Smooth muscle cell of the brain vasculature (primary cell): ENCODE results near the gene MARK3.

Experiments used
- DNase-seq: peaks from one replicate; pipeline ENCODE4 v3.0.0-alpha.2; 2012; ENCODE audit warnings: low read depth, low spot score

MARK3 gene

DNA sequence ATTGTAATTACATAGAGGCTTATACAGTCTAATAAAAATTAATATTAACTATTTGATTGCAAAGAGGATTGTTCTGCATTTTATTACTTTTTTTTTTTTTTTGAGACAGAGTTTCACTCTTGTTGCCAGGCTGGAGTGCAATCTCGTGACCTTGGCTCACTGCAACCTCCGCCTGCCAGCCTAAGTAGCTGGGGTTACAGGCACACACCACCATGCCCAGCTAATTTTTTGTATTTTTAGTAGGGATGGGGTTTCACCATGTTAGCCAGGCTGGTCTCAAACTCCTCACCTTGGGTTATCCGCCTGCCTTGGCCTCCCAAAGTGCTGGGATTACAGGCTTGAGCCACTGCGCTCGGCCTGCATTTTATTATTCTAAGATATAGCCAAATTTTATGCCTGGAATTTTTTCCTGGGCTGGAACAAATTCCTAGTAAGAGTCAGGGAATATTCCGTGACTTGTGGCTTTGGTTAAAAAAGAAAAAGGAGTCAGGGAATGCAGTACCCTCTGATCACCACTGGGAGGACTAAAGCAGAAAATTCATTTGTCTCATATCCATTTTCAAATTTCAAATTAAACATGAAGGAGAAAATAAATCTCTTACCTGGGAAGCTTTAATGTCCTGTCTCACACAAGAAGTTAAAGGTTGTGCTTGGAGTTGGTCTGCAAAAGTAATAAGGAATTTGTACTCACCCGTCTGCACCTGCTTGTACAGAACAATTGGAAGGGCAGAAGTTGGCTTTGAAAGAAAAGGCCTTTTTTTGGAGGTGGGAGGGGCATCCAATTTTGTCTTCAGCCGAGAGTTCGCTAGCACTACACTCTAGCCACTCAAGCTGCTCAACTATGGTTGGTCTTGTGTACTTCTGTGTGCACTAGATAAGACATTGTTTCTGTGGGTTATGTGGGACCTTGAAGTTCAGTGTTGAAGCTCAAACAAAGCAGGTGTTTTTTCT, 8.7 kb downstream of the MARK3 start:
- no peak for DNase-seq

DNA sequence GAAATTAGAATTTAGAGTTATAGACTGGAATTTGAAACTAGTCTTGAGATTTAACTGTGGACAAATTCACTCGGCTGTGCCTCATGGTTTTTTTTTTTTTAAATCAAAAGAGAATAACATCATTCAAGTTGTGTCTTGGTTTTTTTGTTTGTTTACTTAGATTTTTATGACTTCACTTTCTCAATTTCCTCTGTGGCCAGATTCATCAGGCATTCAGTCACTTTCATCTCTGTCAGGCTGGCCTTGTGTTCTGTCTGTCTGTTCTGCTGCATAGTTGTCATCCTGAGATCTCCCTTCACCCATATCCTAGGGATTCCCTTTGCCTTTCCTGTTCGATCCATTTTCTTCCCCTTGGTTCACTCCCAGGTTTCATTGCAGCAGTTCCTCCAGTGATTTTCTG, 10.0 kb downstream of the MARK3 start:
- DNase-seq, result no peak

DNA sequence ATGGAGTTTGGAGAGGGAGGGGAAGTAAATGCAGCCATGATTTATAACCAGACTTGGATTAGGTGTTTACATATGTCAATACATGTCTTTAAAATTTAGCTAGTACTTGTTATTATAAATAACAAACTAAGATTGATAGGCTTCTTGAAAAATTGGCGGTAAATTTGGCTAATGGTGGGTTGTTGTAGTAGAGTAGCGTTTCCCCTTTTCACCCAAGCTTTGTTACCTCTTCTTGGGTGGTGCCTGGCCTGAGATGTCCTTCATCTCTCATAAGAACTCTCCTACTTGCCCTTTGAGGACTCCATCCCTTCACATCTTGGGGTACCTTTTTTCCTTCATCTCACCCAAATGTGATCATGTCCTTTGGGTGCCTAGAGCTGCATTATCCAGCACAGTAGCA, 11.2 kb downstream of the MARK3 start:
- DNase-seq, result no peak

DNA sequence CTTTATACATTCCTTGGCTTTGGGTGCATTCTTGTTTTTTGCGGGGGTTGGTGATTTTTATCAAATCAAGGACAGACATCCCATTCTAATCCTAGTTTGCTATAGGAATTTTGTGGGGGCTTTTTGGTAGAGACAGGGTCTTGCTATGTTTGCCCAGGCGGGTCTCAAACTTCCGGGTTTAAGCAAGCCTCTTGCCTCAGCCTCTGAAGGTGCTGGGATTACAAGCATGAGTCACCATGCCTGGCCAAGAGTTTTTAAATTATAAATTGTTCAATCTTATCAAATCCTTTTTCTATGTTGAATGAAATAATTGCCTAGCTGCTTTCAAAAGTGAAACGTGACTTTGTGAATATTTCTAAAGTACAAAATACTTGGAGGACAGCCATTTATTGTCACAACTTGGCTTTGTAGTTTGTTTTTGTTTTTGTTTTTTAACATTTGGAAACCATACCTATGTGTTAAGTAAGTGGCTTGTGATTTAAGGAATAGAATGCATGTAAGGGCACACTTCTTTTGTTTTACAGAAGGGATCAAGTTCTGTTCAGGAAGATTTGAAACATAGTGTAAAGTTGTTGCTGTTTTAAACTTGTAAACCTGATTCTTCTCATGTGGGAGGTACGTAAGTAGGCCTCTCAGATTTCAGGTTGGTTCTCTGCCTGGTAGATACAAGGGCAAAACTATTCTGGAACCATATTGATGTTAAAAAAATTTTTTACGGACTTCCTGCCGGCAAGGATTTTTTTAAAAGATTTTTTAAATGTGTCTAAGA, 13.4 kb downstream of the MARK3 start:
- no peak for DNase-seq

DNA sequence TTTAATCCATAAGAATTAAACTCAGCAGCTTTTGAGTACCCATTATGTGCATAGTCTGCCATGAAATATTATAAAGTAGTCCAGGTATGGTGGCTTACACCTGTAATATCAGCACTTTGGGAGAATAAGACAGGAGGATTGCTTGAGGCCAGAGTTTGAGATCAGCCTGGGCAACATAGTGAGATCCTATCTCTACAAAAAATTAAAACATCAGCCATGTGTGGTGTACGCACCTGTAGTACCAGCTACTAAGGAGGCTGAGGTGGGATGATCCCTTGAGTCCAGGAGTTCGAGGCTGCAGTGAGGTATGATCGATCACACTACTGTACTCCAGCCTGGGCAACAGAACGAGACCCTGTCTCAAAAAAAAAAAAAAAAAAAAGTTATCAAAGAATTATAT, 15.3 kb downstream of the MARK3 start:
- DNase-seq, result no peak

DNA sequence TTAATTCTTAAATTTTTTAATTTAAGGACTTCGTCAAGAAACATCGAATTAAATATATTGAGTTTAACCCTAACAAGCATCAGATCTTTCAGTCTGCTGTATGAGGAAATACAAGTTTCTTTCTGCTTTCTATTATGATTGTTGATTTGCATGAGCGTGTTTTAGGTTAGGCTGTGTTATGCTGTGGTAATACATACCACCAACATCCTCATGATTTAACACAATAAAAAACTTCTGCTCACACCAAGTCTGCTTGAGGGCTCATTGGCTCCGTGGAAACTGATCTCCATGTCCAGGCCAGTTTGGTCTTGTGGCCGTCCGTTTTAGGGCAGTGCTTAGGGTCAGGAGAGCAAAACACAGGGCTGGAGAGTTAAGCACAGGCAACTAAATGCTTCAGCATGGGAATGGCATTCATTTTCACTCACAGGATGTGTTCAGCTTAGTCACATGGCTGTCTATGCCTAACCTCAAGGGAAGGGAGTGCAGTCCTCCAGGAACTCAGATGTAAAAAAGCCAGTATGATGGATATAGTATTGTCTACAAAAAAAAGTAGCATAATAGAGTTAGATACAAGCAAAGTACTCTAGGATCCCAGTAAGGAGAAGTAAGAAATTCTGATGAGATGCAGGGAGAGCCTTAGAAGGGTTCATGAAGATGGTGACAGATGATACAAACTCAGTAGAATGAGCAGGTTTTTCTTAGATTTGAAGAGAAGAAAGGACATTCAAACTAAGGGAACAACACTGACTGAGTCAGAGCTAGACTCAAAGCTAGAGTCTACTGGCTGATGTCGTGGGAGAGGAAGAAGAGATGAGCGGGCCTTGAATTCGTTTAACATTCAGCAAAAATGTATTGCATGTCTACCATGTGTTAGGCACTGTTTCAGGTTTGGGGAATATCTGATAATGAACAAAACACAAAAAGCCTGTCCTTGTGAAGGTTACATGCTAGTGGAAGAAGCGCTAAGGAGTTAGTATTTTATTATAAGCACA, 16.3 kb downstream of the MARK3 start:
- no peak for DNase-seq

DNA sequence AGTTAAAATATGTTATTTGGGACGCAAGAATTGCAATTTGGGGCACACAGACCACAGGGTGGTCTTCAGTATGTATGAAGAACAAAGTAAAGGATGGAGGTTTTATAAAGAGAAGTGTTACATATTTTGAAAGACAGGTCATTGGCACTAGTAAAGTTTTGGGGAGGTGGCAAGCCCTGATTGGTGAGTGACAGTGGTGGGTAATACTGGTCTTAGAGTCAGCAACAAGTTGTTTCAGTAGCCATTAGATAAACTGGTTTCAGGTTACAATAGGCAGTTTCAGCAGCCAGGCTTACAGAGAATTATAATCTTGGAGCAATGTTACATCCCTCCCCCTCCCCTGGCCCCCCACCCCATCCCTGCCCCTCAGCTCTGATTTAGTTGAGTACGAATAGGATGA, 17.5 kb downstream of the MARK3 start:
- no peak for DNase-seq

DNA sequence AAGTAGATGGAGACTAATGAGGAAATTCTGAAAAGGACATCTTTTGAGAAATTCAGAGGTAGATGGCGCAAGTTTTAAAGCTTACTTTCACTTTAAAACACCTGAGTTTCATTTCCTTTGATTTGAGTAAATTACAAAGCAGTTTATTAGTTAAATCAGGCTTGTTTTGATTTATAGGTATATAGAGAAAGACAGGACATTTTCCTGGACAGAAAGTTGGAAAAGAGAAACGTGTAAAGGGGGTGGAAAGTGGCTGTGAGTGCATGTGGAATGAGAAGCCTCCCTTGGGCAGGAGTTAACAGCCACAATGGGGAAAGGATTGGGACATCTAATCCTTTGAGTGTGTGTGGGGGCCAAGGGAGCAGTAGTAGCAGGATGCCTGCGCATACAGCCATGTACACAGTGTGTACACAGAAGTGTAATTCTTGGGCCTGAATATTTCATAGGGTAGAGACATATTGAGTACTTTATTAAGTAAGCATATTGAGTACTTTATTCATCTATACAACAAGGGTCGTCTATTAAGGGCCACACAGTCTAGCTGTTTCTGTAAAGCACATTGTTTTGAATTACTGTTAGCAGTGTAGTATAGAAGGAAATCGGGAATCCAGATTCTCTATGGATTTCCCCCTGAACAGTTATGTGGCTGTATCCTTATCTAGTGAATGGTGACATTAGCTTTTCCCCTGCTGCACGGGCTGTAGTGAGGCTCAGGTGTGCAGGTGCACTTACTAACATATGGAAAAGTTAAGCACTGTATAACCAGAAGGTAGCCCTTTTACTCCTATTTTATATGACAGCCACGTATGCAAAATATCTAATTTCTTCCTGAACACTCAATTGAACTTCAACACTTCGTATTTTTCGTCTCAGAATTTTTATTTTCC, 19.1 kb downstream of the MARK3 start:
- no peak for DNase-seq

DNA sequence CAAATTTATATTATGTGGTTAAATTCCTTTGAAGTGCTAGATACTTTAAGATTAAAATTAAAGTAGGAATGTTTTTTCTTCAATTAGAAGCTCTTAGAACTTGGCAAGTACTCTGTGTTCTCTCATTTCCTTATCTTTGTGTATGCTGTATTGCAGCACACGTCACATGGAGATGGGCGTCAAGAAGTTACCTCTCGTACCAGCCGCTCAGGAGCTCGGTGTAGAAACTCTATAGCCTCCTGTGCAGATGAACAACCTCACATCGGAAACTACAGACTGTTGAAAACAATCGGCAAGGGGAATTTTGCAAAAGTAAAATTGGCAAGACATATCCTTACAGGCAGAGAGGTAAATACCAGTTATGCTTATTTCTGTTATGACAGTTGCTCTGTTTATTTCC, 19.7 kb downstream of the MARK3 start:
- no peak for DNase-seq

DNA sequence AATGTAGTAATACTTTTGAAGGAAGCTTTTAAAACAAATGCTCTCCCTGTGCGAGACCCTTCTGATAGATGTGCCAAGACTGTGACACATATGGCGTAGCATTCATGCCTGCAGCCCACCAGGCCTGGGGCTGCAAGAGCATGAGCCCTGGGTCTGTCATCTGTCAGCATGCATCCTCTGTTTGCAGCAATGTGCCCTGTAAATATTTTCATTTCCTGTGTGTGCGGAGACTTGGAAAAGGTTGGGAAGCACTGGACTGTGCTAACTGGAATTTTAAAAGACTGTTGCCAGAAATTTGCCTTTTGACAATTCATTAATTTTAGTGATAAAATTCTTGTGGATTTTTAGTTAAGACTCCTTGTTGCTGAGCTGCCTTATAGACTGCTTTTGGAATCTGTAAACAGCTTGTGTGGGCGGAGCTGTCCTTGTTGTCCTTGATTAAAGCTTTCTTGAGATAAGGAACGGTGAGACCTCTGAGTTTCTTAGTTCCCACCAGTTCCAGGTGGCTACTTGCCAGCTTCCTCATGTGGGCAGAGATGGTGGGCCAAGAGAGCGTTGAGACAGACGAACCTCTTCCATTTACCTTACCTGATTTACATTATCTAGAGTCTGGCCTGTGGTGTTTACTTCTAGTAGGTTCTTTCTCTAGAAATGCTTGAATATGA, 23.4 kb downstream of the MARK3 start:
- DNase-seq, result no peak

DNA sequence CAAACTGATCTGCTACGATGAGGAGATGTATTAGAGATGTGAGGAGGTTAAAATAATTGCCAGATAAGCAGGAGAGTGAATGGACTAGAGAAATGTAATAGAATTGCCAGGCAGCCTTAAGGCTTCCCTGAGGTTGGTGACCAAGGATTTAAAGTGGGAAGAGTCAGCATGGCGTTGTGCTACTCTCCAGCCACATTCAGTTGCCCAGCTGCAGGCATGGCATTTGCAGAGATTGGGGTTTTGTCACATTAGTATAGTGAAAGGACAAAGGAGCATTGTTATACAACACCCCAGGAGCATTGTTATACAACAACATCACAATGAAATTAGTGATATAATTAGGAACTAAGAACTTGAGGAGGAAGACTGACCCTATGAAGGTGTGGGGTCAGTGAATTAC, 31.7 kb downstream of the MARK3 start:
- no peak for DNase-seq

DNA sequence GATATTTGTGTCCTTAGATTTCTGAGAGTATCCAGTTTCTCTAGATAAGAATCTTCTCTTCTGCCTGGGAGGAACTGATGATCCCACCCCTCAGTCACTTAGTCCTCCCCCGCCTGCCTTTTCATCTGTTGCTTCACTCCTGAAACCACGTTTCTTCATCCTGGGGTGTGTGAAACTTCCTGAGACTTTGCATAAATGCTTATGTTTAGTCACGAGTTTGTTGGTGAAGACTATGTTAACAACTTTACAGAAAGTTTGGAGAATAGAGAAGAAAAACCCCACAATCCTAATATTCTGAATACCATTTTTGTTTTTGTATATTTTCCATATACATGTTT, 33.2 kb downstream of the MARK3 start:
- DNase-seq, result no peak

DNA sequence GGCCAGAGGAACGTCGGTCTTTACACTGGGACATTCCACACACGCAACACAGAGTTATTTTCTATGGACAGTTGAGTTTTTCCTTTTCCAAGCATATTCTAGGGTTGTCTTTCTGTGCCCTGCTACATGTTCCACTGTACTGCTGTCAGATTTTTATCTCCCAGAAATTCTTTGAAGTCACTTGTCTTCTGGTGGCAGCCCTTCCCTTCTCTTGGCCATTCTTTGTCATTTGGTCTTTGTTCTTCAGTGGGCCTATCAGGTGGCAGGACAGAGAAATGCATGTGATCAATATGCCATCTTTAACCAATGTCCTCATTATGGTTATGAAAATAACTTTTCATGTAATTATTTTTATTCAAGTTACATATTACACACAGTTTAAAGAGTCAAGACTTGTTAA, 36.3 kb downstream of the MARK3 start:
- no peak for DNase-seq

DNA sequence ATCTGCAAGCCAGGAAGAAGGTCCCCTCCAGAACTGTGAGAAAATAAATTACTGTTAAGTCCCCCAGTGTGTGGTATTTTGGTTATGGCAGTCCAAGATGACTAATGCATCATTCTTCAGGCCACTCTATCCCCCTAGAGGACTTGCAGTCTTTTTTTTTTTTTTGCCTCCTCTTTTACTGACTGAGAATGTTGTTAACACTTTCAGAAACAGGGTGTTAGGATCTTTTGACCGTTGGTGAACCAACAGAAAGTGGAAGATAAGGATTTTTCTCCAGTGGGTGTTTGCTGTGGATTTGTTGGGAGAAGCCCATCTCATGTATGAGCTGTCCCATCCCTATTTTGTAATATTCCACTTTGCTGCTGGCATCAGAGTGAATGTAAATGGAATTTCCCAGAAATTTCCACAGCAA, 37.8 kb downstream of the MARK3 start:
- DNase-seq, result peak; percentile 67

DNA sequence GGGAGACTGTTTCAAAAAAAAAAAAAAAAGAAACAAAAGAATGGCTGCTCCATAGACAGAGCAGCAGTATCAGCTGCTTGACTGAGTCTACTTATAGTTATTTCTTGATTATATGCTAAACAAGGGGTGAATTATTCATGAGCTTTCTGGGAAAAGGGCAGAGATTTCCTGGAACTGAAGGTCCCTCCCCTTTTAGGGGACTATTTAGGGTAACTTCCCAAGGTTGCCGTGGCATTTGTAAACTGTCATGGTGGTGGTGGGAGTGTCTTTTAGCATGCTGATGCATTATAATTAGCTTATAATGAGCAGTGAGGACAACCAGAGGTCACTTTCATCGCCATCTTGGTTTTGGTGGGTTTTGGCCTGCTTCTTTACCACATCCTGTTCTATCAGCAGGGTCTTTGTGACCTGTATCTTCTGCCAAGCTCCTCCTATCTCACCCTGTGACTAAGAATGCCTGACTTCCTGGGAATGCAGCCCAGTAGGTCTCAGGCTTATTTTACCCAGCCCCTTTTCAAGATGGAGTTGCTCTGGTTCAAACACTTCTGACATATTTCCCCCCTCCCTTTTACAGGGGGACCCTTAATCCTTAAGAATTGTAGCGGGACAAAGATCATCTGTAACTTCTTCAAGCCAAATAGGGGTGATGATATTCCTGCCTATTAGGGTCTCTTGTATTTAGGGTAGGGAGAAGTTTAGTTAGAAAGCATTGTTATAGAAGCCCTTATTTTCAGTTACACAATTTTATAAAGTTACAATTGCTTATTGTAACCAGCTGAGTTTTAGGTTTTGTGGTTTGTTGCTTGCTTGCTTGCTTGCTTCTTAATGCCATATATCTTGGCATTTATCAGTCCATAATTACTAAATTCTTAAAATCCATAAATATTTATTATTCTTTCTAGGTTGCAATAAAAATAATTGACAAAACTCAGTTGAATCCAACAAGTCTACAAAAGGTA, 42.5 kb downstream of the MARK3 start:
- no peak for DNase-seq

DNA sequence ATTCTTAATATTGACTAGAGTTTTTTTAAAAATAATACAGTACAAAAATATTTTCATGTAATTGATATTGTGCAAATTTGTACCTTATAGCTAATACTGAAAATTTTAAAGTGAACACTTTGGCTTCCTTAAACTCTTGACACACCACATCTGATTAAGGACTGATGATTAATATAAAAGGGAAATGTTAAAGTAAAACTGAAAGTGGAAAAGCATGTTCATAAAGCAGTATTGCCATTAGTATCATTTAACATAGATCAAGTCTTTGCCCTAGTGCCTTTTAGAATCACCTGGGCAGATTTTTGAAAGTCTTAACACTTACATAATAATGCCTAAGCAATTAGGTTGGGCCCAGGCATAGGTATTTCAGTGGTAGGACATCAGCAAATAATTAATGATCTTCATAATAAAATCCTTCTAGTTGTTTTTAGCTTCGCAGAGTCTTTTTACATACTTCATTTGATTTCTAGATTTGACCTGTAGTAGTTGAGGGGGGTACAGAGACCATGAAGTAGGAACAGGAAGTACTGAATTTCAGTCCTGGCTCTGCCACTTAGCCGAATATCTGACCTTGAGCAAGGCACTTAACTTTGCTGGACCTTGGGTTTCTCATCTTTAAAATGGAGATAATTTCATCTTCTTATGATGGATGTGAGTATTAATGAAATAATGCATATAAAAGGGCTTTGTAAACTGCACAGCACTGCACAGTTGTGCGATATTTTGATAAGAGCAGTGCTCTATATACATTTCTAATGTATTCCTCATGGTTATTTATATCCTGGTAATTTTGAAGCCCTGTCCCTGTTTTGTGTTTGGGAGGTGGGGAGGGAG, 43.7 kb downstream of the MARK3 start:
- DNase-seq, result no peak

DNA sequence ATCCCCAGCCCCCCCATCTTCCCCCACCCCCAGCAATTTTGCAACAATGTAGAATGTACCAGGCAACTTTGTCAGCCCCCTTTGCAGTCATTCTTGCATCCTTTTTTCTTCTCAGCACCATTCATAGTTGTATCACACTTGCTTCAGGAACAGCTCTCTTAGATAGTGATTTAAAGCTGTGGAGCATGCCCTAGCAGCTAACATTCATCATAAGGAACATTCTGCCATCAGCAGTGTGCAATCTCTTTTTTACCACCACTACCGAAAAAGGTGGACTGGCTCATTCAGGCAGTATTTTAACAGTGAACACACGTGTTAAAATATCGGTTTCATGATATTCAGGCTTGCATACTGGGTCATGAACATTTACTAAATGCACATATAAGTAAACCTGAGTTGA, 45.1 kb downstream of the MARK3 start:
- DNase-seq, result no peak

DNA sequence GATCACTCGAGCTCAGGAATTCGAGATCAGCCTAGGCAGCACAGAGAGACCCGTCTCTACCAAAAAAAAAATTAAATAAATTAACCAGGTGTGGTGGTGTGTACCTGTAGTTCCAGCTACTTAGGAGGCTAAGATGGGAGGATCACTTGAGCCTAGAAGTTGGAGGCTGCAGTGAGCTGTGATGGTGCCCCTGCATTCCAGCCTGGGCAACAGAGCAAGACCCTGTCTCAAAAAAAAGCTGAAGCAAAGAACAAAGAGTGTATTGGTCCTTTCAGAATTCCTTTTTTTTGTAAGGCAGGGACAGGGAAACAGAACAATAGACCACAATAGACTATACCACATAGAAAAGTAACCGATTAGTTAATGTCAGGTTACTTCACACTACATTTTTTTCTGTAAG, 47.4 kb downstream of the MARK3 start:
- DNase-seq, result no peak
